GM10266 (cell line): ENCODE results near the gene CD40LG.

Experiments
- DNase-seq: peaks from one replicate; pipeline ENCODE4 v3.0.0; 2012; ENCODE audit errors: extremely low spot score
- TF ChIP-seq, protein P1 (sequence below): IDR thresholded peaks from 2 replicates; pipeline ENCODE4 v1.5.1; 2012; ENCODE audit warnings: mild to moderate bottlenecking, low read depth; ENCODE audit not compliant: control insufficient read depth, insufficient read depth; ENCODE audit errors: missing control alignments

Gene CD40LG

DNA sequence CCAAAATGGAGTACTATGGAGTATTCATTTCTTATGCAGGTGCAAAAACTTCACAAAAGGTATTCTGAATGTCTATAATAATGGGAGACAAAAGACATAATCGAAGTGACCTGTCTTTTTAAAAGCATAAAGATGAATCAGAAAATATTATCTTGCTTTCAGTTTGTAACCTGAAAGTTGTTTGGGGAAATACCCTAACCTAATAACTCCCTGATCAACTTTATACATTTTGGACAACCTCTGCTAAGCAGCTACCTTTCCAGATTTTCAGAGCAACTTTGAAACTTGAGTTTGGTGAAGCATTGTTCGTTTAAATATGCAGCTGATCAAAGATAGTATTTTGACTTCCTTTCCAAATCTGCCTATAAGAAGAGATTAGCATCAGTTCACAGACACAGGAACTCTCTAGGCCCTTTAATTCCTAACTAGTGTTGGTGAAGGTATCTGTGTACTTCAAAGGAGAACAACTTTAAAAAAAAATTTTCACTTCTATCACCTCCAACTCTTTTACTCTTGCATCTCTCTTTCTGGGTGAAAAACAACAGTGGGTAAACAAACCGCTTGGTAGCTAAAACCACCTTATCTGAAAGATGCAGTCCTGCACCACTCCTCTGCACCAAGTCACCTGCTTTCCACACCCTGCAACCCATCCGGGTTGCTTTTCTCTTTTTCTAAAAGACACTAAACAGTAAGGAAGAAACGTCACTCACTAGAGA, 26.5 kb downstream of the CD40LG start:
- TF ChIP-seq, protein P1, sequence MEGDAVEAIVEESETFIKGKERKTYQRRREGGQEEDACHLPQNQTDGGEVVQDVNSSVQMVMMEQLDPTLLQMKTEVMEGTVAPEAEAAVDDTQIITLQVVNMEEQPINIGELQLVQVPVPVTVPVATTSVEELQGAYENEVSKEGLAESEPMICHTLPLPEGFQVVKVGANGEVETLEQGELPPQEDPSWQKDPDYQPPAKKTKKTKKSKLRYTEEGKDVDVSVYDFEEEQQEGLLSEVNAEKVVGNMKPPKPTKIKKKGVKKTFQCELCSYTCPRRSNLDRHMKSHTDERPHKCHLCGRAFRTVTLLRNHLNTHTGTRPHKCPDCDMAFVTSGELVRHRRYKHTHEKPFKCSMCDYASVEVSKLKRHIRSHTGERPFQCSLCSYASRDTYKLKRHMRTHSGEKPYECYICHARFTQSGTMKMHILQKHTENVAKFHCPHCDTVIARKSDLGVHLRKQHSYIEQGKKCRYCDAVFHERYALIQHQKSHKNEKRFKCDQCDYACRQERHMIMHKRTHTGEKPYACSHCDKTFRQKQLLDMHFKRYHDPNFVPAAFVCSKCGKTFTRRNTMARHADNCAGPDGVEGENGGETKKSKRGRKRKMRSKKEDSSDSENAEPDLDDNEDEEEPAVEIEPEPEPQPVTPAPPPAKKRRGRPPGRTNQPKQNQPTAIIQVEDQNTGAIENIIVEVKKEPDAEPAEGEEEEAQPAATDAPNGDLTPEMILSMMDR: no peak
- DNase-seq: peak; percentile 4

DNA sequence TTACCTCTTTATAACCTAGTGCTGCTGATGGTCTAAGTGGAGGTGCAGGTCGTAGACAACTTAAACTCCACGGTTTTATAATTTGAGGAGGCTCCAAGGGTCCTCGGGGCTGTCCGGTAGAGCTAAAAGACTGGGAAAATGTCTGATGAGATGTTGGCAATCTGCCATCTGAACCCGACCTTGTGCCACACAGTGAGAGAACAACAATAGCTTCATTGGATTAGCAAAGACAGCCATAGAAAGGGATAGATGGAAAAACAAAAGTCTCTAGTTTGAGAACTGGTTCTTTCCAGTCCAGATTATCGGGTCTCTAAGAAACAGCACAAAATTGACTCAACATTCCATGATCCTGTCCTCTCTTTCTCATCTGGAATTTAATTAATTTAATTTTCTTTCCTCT, 31.6 kb downstream of the CD40LG start:
- TF ChIP-seq, protein P1: no peak
- DNase-seq: no peak

DNA sequence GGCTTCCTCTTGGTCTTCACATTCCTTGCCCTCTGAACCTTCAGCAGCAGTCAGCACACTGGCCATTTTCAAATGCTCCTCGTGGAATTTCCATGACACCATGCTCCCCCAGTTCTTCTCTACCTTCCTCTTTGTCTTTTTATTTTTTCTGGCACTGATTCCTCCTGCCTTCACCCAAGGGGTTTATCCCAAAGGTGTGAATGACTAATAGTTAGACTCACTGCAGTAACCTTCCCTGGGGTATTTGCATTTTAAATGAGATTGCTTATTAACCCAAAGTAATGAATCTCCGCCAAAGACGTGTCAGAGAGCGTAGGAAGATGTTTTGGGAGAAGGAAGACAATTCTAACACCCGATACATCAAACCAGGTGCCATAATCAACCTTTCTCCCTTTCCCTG, 36.2 kb downstream of the CD40LG start:
- DNase-seq: no peak
- TF ChIP-seq, protein P1: no peak

DNA sequence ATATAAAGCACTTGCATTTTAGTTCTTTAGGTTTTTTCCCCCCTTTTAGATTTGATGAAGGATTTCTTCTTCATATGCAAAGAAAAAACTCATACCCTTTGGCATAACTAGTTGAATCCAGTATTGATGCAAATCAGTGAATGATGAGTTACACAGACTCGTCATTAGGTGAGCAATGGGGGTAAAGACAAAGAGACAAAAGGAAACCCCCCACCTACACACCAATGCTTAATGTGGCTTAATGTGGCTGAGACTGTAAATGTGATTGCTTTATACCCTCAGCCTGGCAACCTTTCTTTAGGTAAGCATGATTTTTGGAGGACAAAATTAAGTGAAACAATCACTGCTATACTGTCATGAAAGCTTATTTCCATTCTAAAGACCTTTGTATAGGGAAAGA, 39.5 kb downstream of the CD40LG start:
- TF ChIP-seq, protein P1: no peak
- no peak for DNase-seq

DNA sequence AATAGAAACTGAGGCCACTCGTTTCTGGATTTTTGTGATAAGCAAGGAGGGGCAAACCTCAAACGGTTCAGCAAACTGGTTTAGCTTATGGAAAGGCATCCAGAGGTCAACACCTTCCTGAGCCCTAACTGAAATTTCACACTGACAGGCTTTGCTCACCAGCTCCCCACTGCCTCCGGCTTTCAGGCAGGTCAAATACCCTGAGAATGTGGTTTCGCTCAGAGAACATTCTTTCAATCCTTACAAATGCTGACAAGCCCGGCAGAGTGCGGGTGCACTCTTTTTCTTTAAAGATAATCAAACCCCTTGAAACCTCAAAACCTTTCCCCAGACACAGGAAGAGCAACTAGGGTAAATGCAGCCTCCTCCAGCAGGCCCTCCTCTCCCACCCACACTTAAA, 41.5 kb downstream of the CD40LG start:
- TF ChIP-seq, protein P1: no peak
- no peak for DNase-seq

DNA sequence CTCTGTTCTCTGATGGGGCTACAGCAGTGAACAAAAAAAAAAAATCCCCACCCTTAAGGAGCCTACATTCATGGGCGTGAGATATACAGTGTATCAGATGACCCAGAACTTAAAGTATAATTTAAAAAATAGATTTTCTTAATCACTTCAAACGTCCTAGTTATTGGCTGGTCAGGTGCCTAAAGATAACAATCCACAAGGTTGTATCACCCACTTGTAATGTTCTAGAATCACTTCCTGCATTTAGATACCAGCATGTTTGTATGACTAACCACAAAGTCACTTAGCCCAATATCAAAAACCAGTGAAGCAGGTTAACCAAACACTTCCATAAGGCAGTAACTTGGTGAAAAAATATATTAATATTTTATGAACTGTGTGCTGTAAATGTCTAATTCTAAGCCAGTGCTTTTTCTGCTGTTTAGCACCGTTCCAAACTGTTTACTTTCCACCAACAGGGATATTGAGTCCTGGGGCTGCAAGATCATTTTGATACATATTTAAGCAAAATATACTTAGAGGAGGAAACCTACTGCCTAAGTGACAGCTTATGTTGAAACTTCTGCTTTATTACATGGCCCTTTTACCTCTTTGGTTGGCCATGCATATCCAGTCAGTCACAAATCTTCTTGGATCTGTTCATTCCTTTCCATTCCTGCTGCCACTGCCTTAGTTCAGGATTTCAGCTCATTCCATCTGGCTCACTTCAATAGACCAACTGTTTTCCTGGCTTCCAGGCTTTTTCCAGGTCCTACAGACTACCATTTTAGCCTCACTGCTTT, 43.3 kb downstream of the CD40LG start:
- no peak for DNase-seq
- TF ChIP-seq, protein P1: no peak

DNA sequence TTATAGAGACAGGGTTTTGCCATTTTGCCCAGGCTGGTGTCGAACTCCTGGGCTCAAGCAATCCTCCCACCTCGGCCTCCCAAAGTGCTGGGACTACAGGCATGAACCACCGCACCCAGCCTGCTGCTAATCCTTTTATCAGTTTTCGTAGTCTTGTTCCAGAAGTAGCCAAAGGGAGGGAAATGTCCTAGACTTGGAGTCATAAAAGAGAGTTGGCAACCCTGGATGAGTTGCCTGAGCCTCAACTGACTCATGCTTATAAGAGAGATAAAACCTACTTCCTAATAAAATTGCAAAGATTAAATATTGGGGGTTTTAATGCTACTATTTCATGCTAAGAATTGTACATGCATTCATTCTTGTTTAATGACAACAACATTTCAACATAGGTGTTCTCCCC, 44.3 kb downstream of the CD40LG start:
- no peak for DNase-seq
- TF ChIP-seq, protein P1: no peak
